GM23248 (cell line): ENCODE data around the gene COL4A4. TPM values are rescaled to one million over a fixed set of nuclear protein-coding genes. Genes with fewer than 3 reads are reported as not detected.

Experiments
- DNase-seq: peaks from one replicate; pipeline ENCODE4 v3.0.0-alpha.2; 2015
- H2AFZ ChIP-seq: fragments of 200-600 bp; sonication (generic); 2 replicates; pipeline ENCODE4 v1.6.1; 2016; ENCODE audit warnings: antibody characterized with exemption
- H3F3A ChIP-seq: fragments of 200-600 bp; sonication (generic); 2 replicates; pipeline ENCODE4 v1.6.1; 2016; ENCODE audit warnings: mild to moderate bottlenecking, antibody characterized with exemption, mixed run types; ENCODE audit not compliant: insufficient read depth
- H3K27ac ChIP-seq: fragments of 200-600 bp; sonication (generic); 2 replicates; pipeline ENCODE4 v1.5.1; 2016; ENCODE audit warnings: mild to moderate bottlenecking
- H3K27me3 ChIP-seq: fragments of 200-600 bp; sonication (generic); replicated peaks from 2 replicates; pipeline ENCODE4 v1.6.1; 2016; ENCODE audit warnings: mild to moderate bottlenecking; ENCODE audit not compliant: insufficient read depth
- H3K36me3 ChIP-seq: fragments of 200-600 bp; sonication (generic); 2 replicates; pipeline ENCODE4 v1.6.1; 2016; ENCODE audit warnings: low read depth, mild to moderate bottlenecking
- H3K4me1 ChIP-seq: fragments of 200-600 bp; sonication (generic); 2 replicates; pipeline ENCODE4 v1.6.1; 2016; ENCODE audit warnings: mild to moderate bottlenecking; ENCODE audit not compliant: insufficient read depth
- H3K4me2 ChIP-seq: fragments of 200-600 bp; sonication (generic); one replicate; pipeline ENCODE4 v1.6.1; 2016; ENCODE audit warnings: mild to moderate bottlenecking; ENCODE audit not compliant: unreplicated experiment
- H3K4me3 ChIP-seq: fragments of 200-600 bp; sonication (generic); 2 replicates; pipeline ENCODE4 v1.5.1; 2016; ENCODE audit warnings: mild to moderate bottlenecking
- H3K79me2 ChIP-seq: fragments of 200-600 bp; sonication (generic); 2 replicates; pipeline ENCODE4 v1.6.1; 2016; ENCODE audit warnings: mild to moderate bottlenecking; ENCODE audit not compliant: insufficient read depth
- H3K9ac ChIP-seq: fragments of 200-600 bp; sonication (generic); 2 replicates; pipeline ENCODE4 v1.6.1; 2016; ENCODE audit warnings: mild to moderate bottlenecking
- H3K9me2 ChIP-seq: fragments of 200-600 bp; sonication (generic); 2 replicates; pipeline ENCODE4 v1.6.1; 2016; ENCODE audit warnings: mixed run types, mild to moderate bottlenecking, moderate library complexity; ENCODE audit not compliant: insufficient read depth
- H3K9me3 ChIP-seq: fragments of 200-600 bp; sonication (generic); one replicate; pipeline ENCODE4 v1.6.1; 2017; ENCODE audit warnings: low read depth
- H4K20me1 ChIP-seq: fragments of 200-600 bp; sonication (generic); 2 replicates; pipeline ENCODE4 v1.6.0; 2016; ENCODE audit not compliant: insufficient read depth
- EZH2 ChIP-seq: fragments of 200-600 bp; sonication (generic); IDR thresholded peaks from 2 replicates; pipeline ENCODE4 v1.6.1; 2018; ENCODE audit warnings: antibody characterized with exemption, mild to moderate bottlenecking; ENCODE audit not compliant: insufficient read depth, poor library complexity, severe bottlenecking
- EZH2phosphoT487 ChIP-seq: fragments of 200-600 bp; sonication (generic); IDR thresholded peaks from 2 replicates; pipeline ENCODE4 v1.6.1; 2018; ENCODE audit warnings: antibody characterized with exemption, moderate library complexity, mild to moderate bottlenecking, low read depth; ENCODE audit not compliant: insufficient read depth
- WGBS, 2 experiments: methylation state at CpG; one replicate each; pipeline ENCODE4 v1.1.6; 2015 to 2017; ENCODE audit warnings: low lambda C conversion rate in 2 of 2, low coverage in 1 of 2; ENCODE audit errors: missing lambda C conversion rate in 2 of 2; 5-methylcytosine and 5-hydroxymethylcytosine counted together
- in situ Hi-C: fragments of 300-500 bp; cut with MboI; formaldehyde crosslinking; loops from 2 replicates; pipeline ENCODE4 v1.15.0; 2020
- polyA plus RNA-seq: library from polyadenylated mRNA; unstranded; fragments of >200 nt; fragmentation: Nextera tagmentation; extraction: Ambion mirVana; gene quantifications from 2 replicates; pipeline ENCODE4 v1.2.1, GENCODE V29; 2016
- total RNA-seq: library from RNA; depleted of rRNA; stranded (reverse); fragments of >200 nt; shearing (Covaris generic); gene quantifications from 2 replicates; pipeline ENCODE4 v1.2.3, GENCODE V29; 2014; rRNA removed

The COL4A4 gene
- total RNA-seq (0.76 and 1.0 TPM in 2 replicates), polyA plus RNA-seq (0.36 and 0.66 TPM in 2 replicates)

- H3K27me3 ChIP-seq: peaks cover 42% of the 10 kb centered on the region
- no peak for TF ChIP-seq EZH2phosphoT487
- TF ChIP-seq EZH2: no peak
- in situ Hi-C loops: no loop called here
Observed at GRCh38 chr2:227163998-227164762, at the start of gene COL4A4, which contains the start of gene COL4A3. TSS of gene COL4A4 (minus strand) at chr2:227164205. CDS start at chr2:227147483, 16,722 bp downstream. TSS of gene COL4A3 (plus strand) at chr2:227164624. CDS start at chr2:227164727, 103 bp downstream.

DNA sequence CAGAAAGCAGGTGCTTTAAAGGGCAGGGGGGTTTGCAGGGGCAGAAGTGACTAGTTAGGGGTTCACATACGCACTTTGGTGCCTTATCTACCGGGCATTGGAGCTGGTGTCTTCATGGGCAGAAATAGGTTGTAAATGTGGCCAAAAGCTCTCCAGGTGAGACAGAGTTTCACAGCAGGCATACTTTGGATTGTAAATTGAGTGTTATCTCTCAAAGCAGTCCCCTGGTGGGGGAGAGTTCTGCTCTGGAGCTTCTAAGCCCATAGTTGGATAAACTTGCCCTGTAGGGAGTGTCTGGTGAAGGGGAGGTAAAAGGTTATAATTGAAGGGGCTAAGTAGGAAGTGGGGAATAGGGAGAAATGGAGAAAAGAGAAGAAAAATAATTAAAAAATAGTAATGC is 43.6 kb upstream of the COL4A4 start:
- no peak overlapping the region for H2AFZ ChIP-seq
- no peaks in the 10 kb centered on the region for H3K79me2 ChIP-seq
- WGBS, 2 experiments: 33 to 49% methylated on average over 2 of the region's 2 CpGs
- H3K4me1 ChIP-seq: no peaks in the 10 kb centered on the region
- no peaks in the 10 kb centered on the region for H3K9me2 ChIP-seq
- DNase-seq: no peak
- H3K27me3 ChIP-seq: no peaks in the 10 kb centered on the region
- no peak overlapping the region for H3K9ac ChIP-seq
- no peaks in the 10 kb centered on the region for H3F3A ChIP-seq
- no peak overlapping the region for H3K4me3 ChIP-seq
- no peaks in the 10 kb centered on the region for H3K36me3 ChIP-seq
- TF ChIP-seq EZH2phosphoT487 (no peak), EZH2 (no peak)
- H4K20me1 ChIP-seq: no peaks in the 10 kb centered on the region
- no peaks in the 10 kb centered on the region for H3K9me3 ChIP-seq
- in situ Hi-C loops: no loop called here
- H3K4me2 ChIP-seq: no peak overlapping the region
- no peak overlapping the region for H3K27ac ChIP-seq

More at GRCh38 chr2:227163998-227164762, at the start of gene COL4A4, which contains the start of gene COL4A3:
- Histone ChIP-seq H3K4me2 (peak within 1 kb of the TSS; percentile 98), H3K9me3 (no peaks in the 10 kb centered on the region), H3K4me1 (0 out of 2 replicates have a peak, but pooled peaks cover 3% of the 10 kb centered on the region), H2AFZ (peak within 1 kb of the TSS; percentile 78), H4K20me1 (no peaks in the 10 kb centered on the region), H3K79me2 (no peaks in the 10 kb centered on the region), H3K9ac (no peak within 1 kb of the TSS), H3K9me2 (no peaks in the 10 kb centered on the region), H3F3A (no peaks in the 10 kb centered on the region), H3K36me3 (no peaks in the 10 kb centered on the region), H3K27ac (no peak within 1 kb of the TSS), H3K4me3 (peak within 1 kb of the TSS; percentile 74)
- peak; percentile 64 for DNase-seq
- 2% methylated on average over 55 to 58 of the region's 77 CpGs for WGBS, 2 experiments

GRCh38 chr2:227206406-227206805 is 42.4 kb upstream of the COL4A4 start:
- Histone ChIP-seq H3F3A (no peaks in the 10 kb centered on the region), H3K4me2 (no peak overlapping the region), H3K27me3 (no peaks in the 10 kb centered on the region), H3K79me2 (no peaks in the 10 kb centered on the region), H3K9ac (no peak overlapping the region), H3K4me3 (no peak overlapping the region), H2AFZ (no peak overlapping the region), H3K4me1 (no peaks in the 10 kb centered on the region), H3K27ac (no peak overlapping the region), H4K20me1 (no peaks in the 10 kb centered on the region), H3K9me3 (no peaks in the 10 kb centered on the region), H3K36me3 (no peaks in the 10 kb centered on the region), H3K9me2 (no peaks in the 10 kb centered on the region)
- in situ Hi-C loops: no loop called here
- DNase-seq: no peak
- WGBS, 2 experiments: 65 to 69% methylated on average over 9 of the region's 9 CpGs
- TF ChIP-seq EZH2 (no peak), EZH2phosphoT487 (no peak)

DNA sequence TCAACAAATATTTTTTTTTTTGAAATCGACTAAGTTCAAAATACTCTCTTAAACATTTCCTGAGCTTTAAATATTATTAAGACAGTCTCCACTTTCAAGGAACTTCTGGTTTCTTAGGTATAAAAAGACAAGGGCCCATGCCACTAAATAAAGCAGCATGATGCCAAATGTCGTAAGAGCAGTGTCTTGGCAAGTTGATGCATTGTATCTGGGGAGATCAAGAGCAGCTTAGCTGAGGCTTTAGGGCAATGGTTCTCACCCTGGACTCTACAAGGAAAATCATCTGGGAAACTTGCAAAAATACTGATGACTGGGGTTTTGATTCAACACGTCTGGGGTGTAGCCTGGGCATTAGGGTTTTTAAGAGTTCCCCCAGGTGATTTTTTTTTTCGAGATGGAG is 41.7 kb upstream of the COL4A4 start:
- 41 to 54% methylated on average over 4 of the region's 4 CpGs for WGBS, 2 experiments
- Histone ChIP-seq H3K79me2 (no peaks in the 10 kb centered on the region), H3K27ac (no peak overlapping the region), H3K9me3 (no peaks in the 10 kb centered on the region), H3K9me2 (no peaks in the 10 kb centered on the region), H3K4me3 (no peak overlapping the region), H3K4me2 (no peak overlapping the region), H4K20me1 (no peaks in the 10 kb centered on the region), H3F3A (no peaks in the 10 kb centered on the region), H3K4me1 (no peaks in the 10 kb centered on the region), H3K27me3 (no peaks in the 10 kb centered on the region), H2AFZ (no peak overlapping the region), H3K9ac (no peak overlapping the region), H3K36me3 (no peaks in the 10 kb centered on the region)
- in situ Hi-C loops: no loop called here
- no peak for DNase-seq
- TF ChIP-seq EZH2 (no peak), EZH2phosphoT487 (no peak)

DNA sequence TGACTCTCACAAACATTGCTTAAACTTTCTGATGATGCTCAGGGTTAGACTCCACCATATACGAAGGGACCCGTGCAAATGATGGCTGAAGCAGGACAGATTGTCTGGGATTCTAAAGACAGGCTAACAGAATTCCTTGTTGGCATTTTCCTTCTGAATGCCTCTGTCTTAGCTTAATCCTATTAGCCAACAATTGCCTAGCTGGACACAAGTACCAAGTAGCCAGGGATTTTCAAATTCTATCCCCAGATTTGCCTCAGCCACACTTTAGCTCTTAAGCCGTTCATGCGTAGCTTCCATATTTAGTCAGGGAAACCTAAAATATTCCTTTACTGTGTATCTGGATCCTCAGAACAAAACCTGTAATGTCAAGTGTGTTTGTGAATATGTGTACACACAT is 40.4 kb upstream of the COL4A4 start:
- Histone ChIP-seq H2AFZ (no peak overlapping the region), H4K20me1 (no peaks in the 10 kb centered on the region), H3K9me2 (no peaks in the 10 kb centered on the region), H3K4me1 (no peaks in the 10 kb centered on the region), H3K4me2 (no peak overlapping the region), H3K79me2 (no peaks in the 10 kb centered on the region), H3K4me3 (no peak overlapping the region), H3K27me3 (no peaks in the 10 kb centered on the region), H3K9ac (no peak overlapping the region), H3K9me3 (no peaks in the 10 kb centered on the region), H3F3A (no peaks in the 10 kb centered on the region), H3K27ac (no peak overlapping the region), H3K36me3 (no peaks in the 10 kb centered on the region)
- 83 to 93% methylated on average over 4 of the region's 4 CpGs for WGBS, 2 experiments
- no peak for DNase-seq
- in situ Hi-C loops: no loop called here
- no peak for TF ChIP-seq EZH2
- TF ChIP-seq EZH2phosphoT487: no peak
